Stimulated activated CD8-positive, alpha-beta memory T cell treated with anti-CD3 and anti-CD28 coated beads, Interleukin-12 subunit alpha, Interleukin-12 subunit beta, amount 100 ng/mL, for 4 hours (primary cell): ENCODE results near the gene ASPSCR1.

Experiments used
- DNase-seq: peaks from one replicate; pipeline ENCODE4 v3.0.0-alpha.2; 2020; ENCODE audit warnings: low read depth

ASPSCR1 gene

DNA sequence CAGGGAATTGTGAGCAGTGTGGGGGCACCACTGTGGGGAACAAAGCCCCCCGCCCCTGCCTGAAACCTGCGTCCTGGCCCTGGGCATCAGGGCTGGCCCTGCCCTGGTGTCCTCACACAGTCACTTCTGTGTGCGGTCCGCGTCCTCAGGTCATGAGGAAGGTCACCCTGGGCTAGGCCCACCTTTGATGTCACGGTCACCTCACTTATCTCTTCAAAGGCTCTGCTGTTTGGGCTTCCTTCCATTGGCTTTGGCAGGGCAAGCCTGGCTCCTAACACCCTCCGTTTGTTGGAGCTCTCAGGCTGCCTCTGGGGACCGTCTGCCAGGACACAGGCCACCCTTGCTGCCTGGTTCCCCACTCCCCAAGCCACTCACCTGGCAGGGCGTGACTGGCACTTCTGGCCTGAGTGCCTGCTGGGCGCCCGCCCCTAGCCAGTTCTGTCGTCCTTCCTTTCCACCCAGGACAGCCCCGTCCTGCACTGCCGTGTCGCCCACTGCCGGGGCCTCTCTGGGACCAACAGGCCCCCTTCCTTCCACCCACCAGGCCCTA, 36.4 kb downstream of the ASPSCR1 start:
- no peak for DNase-seq

DNA sequence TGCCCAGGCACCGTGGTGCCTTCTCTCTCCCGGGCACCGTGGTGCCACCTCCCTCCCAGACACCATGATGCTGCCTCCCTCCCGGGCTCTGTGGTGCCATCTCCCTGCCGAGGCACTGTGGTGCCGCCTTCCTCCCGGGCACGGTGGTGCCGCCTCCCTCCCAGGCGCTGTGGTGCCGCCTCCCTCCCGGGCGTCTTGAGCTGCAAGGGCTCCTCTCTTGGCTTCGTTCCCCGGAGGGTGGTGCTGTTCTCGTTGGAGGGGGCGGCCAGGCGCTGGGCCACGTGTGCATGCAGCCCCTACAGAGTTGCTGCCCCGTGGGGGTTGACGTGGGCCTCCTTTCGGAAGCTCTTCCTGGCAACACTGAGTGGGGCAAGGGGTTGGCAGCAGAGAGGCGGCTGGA, 37.0 kb downstream of the ASPSCR1 start:
- no peak for DNase-seq

GRCh38 chr17:82014971-82015310, 37.5 kb downstream of the ASPSCR1 start:
- no peak for DNase-seq

DNA sequence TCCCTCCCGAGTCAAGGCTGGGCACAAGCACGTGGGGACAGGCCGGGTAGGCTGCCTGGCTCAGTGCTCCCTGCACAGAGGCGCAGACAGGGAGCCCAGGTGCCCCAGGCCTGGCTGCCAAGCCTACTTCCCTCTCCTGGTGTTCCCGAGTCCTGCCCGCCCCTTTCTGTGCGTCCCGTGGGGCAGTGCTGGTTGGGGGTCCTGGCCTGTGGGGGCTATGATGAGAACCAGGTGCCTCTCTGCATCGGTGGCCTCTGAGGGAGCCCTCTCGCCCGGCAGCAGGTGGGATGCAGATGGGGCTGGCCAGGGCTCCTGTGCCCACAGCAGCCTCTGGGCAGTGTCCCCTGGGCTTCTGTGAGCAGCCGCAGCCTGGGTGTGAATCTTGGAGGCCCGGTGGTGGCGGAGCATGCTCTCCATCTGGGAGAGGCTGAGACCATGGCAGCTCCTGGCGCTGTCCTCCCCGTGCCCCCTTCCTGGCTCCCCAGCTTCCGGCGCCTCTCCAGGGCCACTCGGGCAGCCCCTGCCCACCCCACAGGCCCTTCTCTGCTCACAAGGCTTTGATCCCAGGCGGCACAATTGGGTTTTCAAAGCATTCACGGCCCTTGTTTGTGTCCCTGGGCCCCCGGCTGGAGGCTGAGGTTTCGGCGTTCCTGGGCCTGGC, 38.0 kb downstream of the ASPSCR1 start:
- no peak for DNase-seq

- DNase-seq: no peak
Observed at GRCh38 chr17:82016061-82016874, 38.8 kb downstream of the ASPSCR1 start.

- DNase-seq: no peak
Observed at GRCh38 chr17:82016875-82017459, 39.5 kb downstream of the ASPSCR1 start.

DNA sequence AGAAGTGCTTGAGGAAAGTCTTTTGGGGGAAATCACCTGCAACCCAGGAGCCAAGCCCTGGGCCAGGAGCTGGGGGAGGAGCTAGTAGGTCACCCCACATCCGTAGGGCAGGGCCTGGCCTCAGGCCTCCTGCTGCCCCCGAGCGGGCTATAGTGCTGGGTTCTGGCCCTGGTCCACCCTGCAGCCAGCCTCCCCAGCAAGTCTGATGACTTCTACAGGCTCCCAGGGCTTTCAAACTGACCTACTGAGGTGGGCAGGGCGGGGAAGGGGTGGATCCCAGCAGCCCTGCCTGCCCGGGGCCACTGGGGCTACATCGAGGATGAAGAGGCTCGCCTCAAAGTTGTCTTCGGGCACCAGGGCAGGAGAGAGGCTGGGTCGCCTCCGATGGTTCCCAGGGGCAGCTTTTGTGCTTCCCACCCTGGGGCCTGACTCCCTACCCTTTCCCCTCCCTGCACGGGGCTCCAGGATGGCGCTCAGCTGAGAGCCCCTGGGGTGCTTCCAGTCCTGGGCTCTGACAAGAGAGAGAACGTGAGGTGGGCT, 40.3 kb downstream of the ASPSCR1 start:
- DNase-seq: no peak

DNA sequence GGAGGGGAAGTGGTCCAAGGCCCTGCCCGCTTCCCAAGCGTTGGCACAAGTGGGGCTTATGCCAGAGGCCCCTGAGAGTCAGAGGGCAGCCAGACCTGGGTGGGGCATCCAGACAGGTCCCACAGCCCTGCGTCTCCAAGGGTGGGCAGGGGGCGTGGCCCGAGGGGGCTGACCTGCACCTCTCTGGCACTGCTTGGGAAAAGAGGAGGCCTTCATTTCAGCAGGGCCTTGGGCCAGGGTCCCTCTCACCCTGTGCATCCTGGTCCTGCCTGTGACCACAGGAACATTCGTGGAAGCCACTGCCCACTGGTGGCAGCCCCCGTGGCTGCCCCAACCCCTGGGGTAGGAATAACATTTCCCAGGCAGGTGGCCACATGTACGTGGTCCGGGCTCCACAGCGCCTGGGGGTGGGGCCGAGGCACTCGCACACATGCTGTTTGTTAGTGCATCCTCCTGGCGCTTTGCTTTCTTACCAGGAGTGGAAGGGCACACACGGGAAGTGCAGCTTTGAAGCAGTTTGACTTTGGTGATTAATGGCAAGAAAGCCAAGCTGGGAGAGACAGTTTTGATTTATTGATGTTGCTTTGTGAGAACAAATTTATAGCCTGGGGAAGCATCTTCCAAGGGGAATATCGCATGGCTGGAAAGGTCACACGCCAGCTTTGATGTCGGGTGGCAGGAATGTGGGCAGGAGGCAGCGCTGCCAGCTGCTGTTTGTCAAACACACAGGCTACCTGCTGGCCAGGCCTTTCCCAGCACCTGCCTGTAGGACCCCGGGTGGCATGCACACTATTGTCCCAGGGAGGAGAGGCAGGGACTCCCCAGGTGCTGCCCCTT, 40.9 kb downstream of the ASPSCR1 start:
- DNase-seq: no peak

DNA sequence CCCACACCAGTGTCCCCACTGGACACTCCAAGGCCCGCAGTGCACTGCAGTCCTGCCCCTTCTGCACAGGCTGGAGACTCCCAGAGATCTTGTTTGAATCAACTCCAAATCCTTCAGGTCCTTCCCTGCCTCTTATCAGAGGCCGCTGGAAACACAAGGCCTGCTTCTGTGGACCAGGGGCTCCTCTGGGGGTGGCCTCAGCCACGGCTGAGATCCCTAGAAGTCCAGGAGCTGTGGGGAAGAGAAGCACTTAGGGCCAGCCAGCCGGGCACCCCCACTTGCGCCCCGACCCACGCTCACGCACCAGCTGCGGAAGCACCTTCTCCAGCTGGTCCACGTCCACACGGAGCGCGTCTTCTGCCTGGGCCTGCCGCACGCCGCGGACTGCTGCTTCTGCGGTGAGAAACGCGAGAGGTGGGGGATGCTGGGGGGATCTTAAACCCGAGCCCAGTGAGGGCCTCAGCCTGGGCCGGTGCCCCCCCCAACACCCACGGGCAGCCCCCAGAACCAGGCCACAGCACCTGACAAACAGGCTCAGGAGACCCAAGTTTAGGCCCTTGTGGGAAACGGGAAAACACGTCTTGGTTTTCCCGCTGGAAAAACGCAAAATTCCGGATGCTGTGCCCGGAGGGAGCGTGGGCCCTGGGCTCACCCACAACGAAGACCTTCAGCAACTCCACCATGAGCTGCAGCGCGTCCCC, 41.7 kb downstream of the ASPSCR1 start:
- DNase-seq: no peak

GRCh38 chr17:82019690-82020571, 42.5 kb downstream of the ASPSCR1 start:
- peak; percentile 27 for DNase-seq

- DNase-seq: no peak
Observed at GRCh38 chr17:82020572-82021106, 43.2 kb downstream of the ASPSCR1 start.

DNA sequence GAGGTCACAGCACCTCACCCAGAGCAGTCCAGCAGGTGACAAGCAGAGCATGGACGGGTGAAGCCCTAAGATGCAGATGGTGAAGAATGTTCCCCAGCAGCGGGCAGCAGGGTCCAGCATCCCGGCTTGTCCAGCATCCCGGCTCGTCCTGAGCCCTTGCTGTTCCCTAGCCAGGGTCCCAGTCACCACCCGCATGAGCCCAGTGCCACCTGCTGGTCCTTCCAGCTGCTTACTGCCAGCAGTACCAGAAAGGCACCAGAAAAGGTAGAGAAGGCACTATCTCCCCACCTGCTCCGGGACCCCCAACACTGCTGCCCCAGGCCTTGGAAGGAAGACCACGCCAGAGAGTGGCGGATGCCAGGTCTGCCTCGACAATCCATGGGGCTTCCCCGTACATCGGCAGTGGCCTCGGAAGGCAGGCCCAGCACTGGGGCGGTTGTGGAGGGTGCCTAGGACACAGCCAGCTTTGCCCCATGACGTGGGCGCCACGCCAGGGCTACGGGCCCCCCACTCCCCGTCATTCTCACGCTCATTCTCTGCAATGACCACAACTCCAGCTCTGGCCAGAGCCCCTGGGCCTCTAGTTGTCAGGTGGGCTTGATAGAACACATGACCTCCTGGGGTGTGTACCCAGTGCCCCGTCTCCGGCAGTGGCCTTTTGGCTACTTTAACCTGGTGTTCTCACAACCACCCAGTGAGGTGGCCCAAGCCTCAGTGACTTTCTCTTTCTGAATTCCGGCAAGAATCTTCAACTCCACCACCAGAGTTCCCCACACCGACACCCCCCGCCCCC, 43.9 kb downstream of the ASPSCR1 start:
- DNase-seq: peak; percentile 27

GRCh38 chr17:82021900-82022309, 44.5 kb downstream of the ASPSCR1 start:
- no peak for DNase-seq

GRCh38 chr17:82022310-82022980, 45.0 kb downstream of the ASPSCR1 start, which contains the start of gene CENPX:
CENPX (minus strand) TSS chr17:82022878; CDS start chr17:82022861, 17 bp downstream.
- no peak for DNase-seq

DNA sequence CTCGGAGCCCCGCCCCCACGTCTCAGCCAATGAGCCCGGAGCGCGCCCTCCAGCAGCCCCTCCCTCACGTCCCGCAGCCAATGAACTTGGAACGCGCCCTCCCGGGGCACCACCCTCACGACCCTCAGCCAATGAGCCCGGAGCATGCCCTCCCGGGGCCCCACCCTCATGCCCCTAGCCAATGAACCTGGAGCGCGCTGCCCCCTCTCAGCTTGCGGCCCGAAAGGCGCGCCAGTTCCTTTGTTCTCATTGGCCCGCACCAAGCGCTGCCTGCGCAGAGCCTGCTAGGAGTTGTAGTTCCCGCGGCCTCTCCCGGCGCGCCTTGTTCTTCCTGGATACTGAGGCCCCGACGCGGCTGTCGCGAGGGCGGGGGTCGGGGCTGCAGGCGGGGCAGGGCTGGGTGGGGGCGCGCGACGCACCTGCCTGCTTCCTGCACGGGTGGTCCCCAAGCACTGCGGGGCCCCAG, 45.6 kb downstream of the ASPSCR1 start, which contains the start of gene LRRC45:
Gene LRRC45 (plus strand): TSS at position 325 of the 466 bp plus-strand sequence. CDS start 339 bp downstream, outside the sequence.
- DNase-seq: peak; percentile 100

DNA sequence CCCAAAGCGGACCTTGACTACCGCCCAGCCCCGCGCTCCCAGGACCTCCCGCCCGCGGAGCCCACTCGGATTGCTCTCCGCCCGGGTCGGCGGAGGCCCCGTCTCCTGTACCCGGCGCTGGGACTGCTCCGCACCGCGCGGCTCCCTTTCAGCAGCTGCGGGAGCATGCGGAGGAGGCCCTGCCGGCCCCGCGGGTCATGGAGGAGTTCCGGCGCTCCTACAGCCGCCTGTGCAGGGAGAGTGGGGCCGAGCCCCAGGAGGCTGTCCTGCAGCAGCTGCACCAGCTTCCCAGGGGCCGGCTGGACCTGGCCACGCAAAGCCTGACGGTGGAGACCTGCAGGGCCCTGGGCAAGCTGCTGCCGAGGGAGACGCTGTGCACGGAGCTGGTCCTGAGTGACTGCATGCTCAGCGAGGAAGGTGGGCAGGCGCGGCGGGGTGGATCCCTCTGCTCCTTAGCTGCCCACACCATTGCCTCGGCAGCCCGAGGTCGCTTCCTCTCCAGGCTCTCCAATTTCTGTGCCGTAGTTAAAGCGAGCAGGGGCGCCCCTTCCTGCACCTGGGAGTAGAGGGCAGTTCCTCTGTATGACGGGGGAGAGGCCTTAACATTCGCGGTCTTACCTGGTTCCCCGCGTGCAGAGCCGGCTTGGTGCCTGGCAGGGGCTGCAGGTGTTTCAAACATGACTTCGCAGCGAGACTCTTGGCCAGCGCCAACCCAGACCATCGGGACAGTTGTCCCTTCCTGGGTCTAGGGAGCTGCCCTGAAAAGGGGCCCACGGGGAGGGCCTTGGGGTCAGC, 46.2 kb downstream of the ASPSCR1 start:
- DNase-seq: no peak

GRCh38 chr17:82024859-82025258, 47.4 kb downstream of the ASPSCR1 start:
- DNase-seq: no peak
